GF-D8 (cell line): ENCODE measurements around the gene ITGA6.
"Not testable (repeated sequence)": the region's sequence is repeated elsewhere in the genome, so short reads cannot be mapped to it uniquely, and the experiment has no call there.

Experiments
- DNase-seq: peaks from one replicate; lab custom pipeline; 2025; lab: John Stamatoyannopoulos, UW

ITGA6 gene

GRCh38 chr2:172516299-172516698 is 88.9 kb downstream of the ITGA6 start:
- DNase-seq, result peak; percentile 29

GRCh38 chr2:172518995-172519394 is 91.6 kb downstream of the ITGA6 start:
- DNase-seq, result no peak

GRCh38 chr2:172525601-172526000 is 98.2 kb downstream of the ITGA6 start:
- DNase-seq, result no peak

GRCh38 chr2:172531309-172531708 is 103.9 kb downstream of the ITGA6 start:
- no peak for DNase-seq

GRCh38 chr2:172532461-172532860 is 105.1 kb downstream of the ITGA6 start:
- not testable (repeated sequence) for DNase-seq

GRCh38 chr2:172533687-172534086 is 106.3 kb downstream of the ITGA6 start:
- no peak for DNase-seq

- DNase-seq, result no peak
These were observed 107.7 kb downstream of the ITGA6 start for GRCh38 chr2:172535119-172535518.

GRCh38 chr2:172537851-172538250 is 110.5 kb downstream of the ITGA6 start:
- not testable (repeated sequence) for DNase-seq

- no peak for DNase-seq
These were observed 112.4 kb downstream of the ITGA6 start for GRCh38 chr2:172539767-172540166.

- DNase-seq, result no peak
These were observed 113.0 kb downstream of the ITGA6 start for GRCh38 chr2:172540421-172540820.

GRCh38 chr2:172545408-172546075 is 118.2 kb downstream of the ITGA6 start:
- no peak for DNase-seq

- no peak for DNase-seq
These were observed 121.7 kb downstream of the ITGA6 start for GRCh38 chr2:172549131-172549530.

- not testable (repeated sequence) for DNase-seq
These were observed 122.4 kb downstream of the ITGA6 start for GRCh38 chr2:172549802-172550201.

- no peak for DNase-seq
These were observed 123.0 kb downstream of the ITGA6 start for GRCh38 chr2:172550419-172550818.

GRCh38 chr2:172551271-172551670 is 123.9 kb downstream of the ITGA6 start:
- DNase-seq, result peak; percentile 23

- DNase-seq, result no peak
These were observed 125.3 kb downstream of the ITGA6 start for GRCh38 chr2:172552547-172553291.

GRCh38 chr2:172554352-172555271 is 127.2 kb downstream of the ITGA6 start:
- peak; percentile 42 for DNase-seq

- DNase-seq, result no peak
These were observed 127.8 kb downstream of the ITGA6 start for GRCh38 chr2:172555272-172555521.
